HG03060 (cell line): ENCODE data around the gene MSLN.
"Not testable (repeated sequence)": the region's sequence is repeated elsewhere in the genome, so short reads cannot be mapped to it uniquely, and the experiment has no call there.

Source experiments
- ATAC-seq: cut with Tn5 transposase; IDR thresholded peaks from one replicate; pipeline ENCODE4 v1.9.1; 2021; ENCODE audit warnings: low read depth, moderate number of reproducible peaks; ENCODE audit not compliant: unreplicated experiment

MSLN gene

DNA sequence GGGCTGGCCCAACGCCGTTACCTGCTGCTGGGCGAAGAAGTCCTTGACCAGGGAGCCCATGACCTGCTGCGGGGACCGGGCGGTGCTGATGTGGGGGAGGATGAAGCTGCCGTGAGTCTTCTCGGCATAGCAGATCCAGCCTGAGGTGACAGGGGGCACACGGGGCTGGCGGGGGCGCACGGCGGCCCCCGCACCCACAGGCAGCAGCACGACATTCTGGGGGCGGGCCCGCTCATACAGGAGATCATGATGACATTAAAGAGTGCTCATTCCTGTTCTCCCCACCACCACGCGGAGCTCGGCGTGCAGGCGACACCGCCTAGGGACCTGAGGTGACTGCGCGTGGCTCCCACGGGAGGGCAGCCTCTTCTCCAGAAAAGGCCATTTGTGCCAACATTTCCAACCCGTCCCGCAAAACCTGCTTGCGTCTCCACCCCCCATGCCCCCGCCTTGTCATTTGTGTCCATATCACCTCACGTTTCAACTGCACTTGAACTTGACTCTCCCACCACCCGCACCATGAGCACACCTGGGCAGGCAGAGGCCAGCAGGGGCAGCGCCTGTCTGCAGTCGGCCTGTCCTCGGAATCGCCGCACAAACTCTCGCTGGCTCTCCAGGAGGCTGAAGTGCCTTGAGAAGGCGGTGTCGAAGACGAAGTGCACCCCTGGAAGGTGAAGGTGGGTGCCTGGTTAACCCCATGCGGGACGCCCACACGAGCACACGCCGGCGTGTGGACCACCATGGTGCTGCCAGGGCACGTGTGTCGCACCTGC lies 26.1 kb upstream of the MSLN start:
- ATAC-seq: no peak

DNA sequence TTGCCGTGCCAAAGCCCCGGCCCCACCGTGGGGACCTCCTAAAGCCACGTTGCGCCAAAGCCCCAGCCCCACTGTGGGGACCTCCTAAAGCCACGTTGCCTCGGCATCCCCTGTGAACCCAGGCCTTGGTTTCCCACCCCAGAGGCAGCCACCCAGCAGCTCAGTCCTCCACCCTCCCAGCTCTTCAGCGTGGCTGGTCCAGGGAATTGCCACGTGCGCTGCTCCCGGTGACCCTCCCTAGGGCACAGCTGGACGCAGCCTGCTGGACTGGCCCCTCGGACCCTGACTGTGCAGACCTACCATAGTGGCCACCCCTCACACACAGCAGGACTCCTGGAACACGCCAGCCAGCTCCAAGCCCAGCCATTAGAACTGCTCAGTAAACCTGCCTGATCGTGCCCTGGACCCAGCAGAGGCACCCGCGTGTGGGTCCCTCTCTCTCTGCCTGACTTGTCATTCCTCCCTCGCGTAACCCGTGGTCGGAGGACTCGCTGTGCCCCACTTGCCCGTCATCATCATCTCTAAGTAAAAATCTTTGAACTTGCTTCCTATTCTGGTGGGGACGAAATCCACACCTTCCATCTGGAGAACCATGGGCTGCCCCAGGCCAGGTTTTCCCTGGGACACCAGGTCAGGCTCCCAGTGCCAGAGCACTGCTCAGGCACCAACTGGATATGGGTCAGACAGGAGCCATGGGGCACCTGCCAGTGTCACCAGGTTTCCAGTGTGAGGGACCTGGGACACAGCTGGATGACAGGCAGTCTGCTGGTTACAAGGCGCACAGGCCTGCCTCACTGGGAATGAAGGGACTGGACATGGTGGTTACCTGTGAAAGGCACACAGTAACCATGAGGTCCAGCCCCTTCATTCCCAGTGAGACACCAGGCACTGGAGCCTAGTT lies 25.3 kb upstream of the MSLN start:
- no peak for ATAC-seq

DNA sequence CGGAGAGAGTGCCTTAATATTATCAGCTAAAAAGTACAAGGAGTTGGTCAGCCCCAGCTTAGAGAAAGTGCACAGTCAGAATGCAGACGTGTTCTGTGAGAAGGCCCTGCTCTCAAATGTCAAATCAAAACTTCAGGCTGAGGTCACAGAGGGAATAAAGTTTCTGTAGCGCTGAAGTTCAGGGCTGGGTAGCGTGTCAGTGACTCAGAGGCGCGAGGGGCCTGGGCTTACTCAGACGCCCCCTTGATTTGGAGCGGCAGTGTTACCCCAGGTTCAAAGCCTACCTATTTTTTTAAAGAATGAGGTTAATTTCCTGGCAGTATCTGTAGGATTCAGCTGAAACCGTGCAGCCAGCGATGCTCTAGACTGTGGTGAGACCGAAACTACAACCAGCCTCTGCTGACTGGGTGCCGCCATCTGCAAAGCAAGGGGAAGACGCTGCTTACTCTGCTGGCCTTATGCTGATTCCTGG lies 24.5 kb upstream of the MSLN start:
- no peak for ATAC-seq

DNA sequence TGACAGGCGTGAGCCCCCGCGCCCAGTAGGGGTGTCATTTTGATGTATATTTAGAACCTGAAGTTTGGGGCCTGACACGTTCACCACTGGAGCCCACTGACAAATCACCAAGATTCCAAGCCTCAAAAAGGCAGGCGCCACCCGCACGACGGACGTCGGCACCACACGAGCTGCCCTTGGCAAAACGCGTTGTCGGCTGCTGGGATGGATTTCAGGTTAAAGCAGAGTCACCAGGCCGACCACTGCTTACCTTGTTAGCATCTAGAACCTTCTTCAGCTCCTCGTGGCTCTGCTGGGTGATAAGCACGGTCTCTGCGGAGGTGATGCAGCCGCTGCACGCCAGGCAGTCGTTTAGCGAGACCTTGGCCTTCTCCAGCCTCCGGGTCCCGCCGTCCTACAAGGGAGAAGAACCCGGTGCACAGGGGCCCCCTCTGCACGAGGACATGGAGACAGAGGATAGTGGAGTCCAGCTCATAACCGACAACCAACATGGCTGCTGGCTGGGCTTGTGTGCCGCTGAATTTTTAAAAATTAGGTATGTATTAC lies 23.5 kb upstream of the MSLN start:
- no peak for ATAC-seq

DNA sequence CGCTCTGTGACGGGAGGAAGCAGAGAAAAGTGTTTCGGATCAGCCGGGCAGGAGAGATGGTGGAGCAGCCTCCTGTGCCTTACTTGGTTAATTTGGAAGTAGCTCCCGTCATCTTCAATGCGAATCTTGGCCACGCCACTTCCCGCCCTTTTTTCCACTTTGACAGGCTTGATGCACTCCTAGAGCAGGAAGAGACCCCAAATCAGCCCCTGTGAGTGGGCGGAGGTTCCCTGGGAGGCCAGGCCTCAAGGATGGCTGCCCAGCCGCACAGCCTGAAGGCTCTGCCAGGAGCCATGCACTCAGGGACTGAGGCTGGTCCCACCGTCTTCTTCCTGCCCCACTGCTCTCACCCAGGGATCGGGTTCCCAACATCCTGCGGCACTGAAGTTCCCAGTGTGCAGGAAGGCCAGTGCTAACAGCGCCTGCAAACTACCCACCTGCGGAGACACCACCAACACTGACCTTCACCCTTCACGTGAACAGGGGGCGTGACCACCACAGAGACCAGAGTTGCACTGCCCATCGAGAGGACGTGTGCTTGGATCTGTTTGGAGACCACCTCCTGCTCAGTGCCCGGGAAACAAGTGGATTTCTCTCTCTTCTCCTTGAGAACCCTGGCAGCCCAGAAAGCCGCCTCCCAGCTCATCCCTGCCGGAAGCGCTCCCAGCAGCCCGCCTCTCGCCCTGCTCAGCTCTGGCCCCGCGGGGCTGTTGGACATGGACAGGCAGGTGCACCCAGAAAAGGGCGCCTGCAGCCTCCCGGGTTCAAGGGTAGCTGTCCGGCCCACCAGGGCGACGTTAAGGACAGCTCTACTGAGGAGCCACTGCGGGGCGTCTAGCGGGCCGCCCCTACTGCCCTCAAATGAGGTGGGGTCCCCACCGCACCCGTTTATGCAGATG lies 20.7 kb upstream of the MSLN start:
- ATAC-seq: no peak

DNA sequence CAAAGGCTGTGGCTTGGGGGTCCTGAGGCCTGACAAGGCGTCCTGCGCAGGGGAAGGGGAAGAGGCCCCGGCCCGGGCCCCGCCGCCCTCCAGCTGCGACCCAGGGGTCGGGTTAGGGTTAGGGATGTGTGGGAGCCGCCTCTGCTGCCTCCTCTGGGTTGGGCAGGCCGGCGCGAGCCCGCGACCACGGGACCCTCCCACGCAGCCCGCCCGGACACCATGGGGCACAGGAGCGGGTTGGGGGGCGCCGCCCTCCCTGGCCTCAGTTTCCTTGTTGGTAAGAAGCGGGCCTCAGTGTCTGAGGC lies 20.1 kb upstream of the MSLN start:
- no peak for ATAC-seq

DNA sequence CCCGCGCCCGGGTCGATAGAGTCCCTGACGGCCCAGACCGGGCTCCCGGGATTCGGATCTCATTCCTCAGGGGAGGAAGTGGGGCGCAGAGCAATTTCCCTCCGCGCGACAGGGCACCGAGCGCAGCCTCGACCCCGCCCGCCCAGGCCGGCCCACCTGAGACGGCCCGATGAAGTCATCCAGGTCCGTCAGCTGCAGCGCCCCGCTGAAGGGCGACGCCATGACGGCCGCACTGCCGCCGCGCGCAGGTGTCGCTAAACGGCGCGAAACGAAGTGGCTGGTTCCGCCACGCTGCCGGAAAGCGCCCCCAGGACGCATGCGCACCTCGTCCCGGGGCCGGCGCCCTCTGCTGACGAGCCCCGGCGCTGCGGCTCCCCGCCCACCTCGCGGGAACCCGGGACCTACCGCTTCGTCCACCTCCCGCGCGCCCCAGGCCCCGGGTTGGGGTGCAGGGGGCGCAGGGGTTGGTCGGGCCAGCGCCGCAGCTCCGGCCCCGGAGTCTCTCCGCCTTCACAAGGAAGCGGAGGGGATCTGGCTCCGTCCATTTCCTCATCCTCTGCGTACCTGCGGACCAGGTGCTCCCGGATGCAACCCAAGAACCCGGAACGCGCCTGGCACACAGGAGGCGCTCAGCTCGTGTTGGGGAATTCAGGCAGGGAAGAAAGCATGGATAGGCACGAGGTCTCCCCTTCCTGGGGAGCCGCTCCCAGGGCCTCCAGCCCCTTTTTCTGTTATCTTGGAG lies 19.6 kb upstream of the MSLN start, which contains the start of gene CIAO3:
Gene CIAO3 (minus strand): TSS at position 234 of the 742 bp plus-strand sequence. CDS start 12 bp downstream, at position 222.
- peak; percentile 32 for ATAC-seq

DNA sequence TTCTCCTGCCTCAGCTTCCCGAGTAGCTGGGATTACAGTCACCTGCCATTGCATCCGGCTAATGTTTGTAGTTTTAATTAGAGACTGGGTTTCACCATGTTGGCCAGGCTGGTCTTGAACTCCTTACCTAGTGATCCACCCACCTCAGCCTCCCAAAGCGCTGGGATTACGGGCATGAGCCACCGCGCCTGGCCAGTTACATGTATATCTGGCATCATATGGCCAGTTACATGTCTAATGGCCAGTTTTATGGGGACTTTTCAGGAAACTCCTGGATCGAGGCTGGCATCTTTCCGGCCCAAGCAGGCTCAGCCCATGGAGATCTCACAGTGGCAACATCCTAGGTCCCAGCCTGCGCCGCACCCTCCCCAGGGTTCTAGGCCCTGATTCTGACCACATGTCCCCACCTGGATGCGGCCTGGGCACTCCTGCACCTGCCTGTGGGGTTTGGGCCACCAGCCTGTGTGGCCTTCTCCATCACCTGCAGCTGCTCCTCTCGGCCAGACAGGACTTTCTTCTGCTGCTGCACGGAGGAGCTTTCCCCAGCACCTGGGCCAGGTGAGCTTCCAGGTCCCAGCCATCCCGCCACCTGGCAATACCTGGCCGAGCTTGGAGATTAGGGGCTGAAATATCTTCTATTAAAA lies 18.4 kb upstream of the MSLN start:
- ATAC-seq: no peak

DNA sequence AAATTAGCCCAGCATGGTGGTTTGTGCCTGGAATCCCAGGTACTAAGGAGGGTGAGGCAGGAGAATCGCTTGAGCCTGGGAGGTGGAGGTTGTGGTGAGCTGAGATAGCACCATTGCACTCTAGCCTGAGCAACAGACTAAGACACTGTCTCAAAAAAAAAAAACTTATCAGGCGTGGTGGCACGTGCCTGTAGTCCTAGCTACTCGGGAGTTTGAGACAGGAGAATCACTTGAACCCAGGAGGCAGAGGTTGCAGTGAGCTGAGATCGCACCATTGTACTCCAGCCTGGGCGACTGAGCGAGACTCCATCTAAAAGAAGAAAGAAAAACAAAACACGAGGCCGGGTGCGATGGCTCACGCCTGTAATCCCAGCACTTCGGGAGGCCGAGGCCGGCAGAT lies 17.6 kb upstream of the MSLN start:
- not testable (repeated sequence) for ATAC-seq

DNA sequence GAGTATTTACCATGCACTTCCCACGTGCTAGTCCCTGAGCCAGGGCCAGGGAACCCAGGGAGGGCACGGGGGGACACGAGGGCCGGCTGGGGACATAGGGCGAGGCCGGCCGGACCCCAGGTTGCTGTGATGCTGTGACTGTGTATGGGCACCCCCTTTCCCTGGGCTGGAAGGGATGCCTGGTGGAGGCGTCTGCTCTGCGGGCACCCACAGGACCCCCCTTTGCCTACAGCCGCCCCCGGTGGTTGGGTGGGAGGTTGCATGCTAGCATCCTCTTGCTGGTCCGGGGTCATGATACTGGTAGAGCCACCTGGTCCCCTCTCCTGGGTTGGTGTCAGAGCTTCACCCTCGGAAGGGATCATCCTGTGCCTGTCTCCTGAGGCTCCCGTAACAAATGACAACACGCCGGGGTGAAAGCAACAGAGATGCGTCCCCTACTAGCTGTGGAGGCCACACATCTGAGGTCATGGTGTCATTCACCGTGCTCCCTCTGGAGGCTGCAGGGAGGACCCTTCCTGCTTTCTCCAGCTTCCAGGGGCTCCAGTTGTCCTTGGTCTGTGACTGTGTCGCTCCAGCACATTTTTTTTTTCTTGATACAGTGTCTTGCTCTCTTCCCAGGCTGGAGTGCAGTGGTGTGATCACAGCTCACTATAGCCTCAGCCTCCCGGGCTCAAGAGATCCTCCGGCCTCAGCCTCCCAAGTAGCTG lies 16.6 kb upstream of the MSLN start:
- no peak for ATAC-seq

DNA sequence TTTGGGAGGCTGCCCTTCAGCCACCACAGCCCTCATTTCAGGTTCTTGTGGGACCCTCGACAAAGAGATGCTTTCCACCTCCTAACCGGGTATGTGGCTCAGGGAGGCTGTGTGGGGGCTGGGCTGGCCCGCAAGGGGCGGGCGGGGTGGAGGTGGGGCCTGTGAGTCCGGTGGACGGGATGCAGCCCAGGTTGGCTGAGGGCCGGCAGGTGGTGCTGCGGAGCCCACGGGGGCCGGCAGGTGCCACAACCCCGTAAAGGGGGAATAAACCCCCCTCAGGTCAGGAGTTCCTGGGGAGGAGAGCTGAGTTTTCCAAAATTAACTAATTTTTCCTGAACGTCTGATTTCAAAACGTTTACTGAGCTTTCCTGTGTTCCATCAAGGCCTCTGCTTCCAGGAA lies 14.8 kb upstream of the MSLN start:
- no peak for ATAC-seq

DNA sequence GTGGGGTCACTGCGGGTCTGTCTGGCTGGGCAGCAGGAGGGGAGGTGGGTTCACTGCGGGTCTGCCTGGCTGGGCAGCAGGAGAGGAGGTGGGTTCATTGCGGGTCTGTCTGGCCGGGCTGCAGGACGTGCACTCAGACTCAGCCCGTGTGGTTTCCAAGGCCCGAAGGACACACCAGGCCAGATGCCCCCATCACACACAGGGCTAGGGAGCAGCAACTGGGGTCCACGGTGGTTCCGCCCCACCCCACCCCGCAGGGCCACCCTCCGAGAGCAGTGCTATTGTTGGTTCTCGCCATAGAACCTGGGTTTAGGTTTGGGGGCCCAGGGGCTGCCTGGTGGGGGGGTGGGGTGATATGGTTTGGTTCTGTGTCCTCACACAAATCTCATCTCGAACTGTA lies 13.9 kb upstream of the MSLN start:
- ATAC-seq: no peak

DNA sequence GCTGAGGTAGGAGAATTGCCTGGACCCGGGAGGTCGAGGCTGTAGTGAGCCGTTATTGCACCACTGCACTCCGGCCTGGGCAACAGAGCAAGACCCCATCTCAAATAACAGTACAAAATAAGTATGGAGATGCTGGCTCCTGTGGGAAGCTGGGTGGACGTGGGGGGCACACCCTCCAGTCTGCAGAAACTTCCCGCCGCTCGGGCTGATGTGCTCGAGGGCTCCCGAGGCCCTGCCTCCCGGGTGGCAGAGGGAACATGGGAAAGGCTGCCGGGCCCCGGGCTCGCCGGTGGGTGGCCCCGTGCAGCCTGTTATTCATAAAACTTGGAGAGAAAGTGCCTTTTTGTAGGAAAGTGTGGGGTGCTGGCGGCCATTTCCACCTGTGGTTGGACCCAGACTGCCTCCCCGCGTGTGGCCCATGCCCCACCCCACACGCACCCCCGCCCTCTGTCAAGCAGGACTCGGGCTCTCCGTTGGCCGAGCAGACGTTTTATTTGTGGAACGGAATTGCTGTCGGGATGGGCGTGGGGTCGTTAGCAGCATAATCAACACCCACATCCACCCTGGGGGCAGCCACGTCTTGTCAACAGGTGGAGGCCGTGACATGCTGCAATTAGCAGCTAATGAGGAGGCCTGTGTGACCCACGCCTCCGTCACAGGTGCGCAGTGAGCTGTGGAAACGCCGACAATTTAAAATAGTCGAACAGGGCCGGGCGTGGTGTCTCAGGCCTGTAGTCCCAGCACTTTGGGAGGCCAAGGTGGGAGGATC lies 12.4 kb upstream of the MSLN start:
- ATAC-seq: no peak

DNA sequence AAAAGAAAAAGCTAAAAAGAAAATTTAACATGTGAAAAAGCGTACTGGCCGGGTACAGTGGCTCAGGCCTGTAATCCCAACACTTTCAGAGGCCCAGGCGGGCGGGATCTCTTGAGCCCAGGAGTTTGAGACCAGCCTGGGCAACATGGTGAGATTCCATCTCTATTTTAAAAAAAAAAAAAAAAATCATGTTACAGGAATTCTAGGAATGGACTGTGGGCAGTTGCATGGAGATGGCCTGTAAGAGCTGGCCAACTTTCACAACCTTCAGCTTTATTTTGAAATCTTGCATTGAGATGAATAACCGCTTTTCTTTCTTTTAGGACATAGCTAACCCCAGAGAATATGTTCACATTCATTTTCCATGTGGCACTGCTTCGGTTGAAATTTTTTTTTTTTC lies 11.5 kb upstream of the MSLN start:
- no peak for ATAC-seq

DNA sequence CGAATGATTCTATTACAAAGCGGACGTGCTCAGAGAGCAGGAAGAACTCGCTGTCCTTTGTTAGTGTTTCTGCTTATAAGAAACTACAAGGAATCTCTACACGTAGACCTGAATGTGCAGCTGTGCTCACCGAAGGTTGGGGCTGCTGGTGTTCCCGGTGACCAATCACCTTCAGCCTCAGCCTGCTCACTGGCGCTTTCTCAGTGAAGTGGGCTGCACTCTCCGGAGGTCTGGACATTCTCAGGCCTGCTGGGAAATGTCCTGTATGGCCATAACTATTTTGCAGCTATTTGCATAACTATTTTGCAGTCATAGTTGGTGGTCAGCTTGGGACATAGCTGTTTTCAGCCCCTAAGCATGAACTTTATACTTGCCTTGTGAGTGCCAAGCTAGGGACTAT lies 10.0 kb upstream of the MSLN start:
- ATAC-seq: no peak

DNA sequence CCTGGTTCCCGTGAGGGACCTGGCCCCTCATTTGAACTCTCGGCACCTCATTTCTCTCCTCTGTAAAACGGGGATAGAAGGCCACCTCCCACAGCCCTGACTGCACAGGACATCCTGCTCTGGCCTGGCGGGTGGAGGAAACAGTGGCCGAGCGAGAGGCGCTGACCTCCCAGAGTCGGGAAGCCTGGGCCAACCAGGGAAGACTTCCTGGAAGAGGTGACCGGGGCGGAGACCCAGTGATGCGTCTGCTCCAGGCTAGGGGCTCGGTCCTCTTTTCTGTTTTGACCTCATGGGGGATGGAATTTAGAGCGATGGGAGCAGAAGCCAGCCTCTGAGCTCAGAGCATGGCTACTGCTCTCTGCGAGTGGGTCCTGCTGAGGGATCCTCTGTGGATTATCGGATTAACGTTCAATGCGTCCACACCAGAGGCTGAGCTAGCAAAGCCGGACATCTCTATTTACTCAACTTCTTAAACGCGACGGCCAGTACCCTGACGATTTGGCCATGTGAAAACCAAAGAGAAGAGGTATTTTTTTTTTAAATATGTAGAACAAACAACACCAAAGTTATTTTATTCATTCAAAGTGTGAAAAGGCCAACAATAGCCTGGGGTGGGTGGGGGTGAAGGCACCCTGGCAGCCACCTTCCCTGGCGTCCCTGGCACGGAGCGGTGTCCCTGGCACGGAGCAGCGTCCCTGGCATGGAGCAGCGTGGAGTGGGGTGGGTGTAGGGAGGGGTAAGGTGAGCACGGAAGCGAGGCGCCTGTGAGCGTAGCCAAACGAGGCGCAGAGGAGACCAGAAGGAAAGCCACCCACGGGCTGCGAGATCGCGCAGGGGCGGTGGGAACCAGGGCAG lies 9.2 kb upstream of the MSLN start:
- ATAC-seq: no peak

DNA sequence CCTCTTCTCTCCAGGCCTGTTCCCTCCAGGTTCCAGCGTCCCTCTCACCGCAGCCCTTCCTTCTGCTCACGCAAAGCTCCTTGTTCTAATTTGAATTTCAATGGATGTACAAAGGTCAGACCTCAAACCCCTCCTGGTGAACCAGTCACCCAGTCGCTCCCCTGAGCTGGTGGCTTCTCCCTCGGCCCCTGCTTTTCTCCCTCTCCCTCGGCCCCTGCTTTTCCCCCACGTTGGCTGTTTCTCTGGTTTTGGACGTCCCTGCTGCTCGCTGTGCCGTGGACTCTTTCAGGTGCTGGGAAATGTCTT lies 8.6 kb upstream of the MSLN start:
- no peak for ATAC-seq
